ENCODE results near the gene TMEM247.

GRCh38 chr2:46509804-46510203 is 30.4 kb downstream of the TMEM247 start:
- TF ChIP-seq CTCF (IDR thresholded peaks at IDR 0.05), result no peak
- no peak for TF ChIP-seq POLR2A (IDR thresholded peaks at IDR 0.05)
- no peak for TF ChIP-seq EP300 (IDR thresholded peaks at IDR 0.05; ENCODE audit: low read depth)
- TF ChIP-seq POLR2AphosphoS5 (IDR thresholded peaks at IDR 0.05), result no peak
